SK-N-MC (cell line): Measurements from ENCODE around the gene CYSTM1.

Experiments used
- EZH2 ChIP-seq: fragments of 200-600 bp; sonication (generic); IDR thresholded peaks from one replicate; pipeline ENCODE4 v1.6.1; 2017; ENCODE audit warnings: antibody characterized with exemption
- FOXP2 ChIP-seq: optimal IDR thresholded peaks from 2 replicates; pipeline ENCODE3; 2011; ENCODE audit warnings: mild to moderate bottlenecking, moderate library complexity; ENCODE audit not compliant: insufficient read depth; ENCODE audit errors: extremely low read length, control extremely low read depth
- POLR2AphosphoS5 ChIP-seq: IDR thresholded peaks from 2 replicates; pipeline ENCODE4 v1.6.1; 2012; ENCODE audit warnings: mild to moderate bottlenecking, low read depth, low read length, borderline replicate concordance

DNA sequence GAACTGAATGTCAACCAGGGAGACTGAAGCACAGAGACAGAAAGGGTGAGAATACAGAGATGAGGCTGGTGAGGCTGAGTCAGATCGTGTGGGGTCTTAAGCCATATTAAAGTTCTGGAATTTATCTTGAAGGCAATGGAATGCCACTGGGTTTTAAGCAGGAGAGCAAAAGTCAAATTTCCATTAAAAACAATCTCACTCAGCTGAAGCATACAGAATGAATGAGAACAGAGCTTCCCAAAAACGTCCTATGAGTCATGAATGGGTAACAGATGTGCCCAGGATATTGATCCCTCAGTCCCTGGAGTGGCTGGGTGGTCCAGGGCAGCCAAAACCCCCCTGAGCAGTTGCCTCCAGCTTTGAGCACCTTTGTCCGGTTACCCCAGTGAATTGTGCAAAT is 83.0 kb downstream of the CYSTM1 start:
- TF ChIP-seq POLR2AphosphoS5 (no peak), EZH2 (no peak), FOXP2 (no peak)
